IMR-90 (cell line): Measurements from ENCODE around the gene CLEC16A. TPM values are rescaled to one million over a fixed set of nuclear protein-coding genes. Genes with fewer than 3 reads are reported as not detected.

Experiments
- ATAC-seq: fragments of 200-7000 bp; cut with Tn5 transposase; 2 replicates; pipeline ENCODE4 v1.9.1; 2020; ENCODE audit warnings: low read depth, mild to moderate bottlenecking, moderate library complexity
- BruUV-seq: library from RNA; stranded (reverse); fragments of 400-500 nt; replicated peaks from 2 replicates; lab custom pipeline; 2021; lab: Mats Ljungman, UMichigan
- CTCF ChIA-PET: fragments of 300-600 bp; formaldehyde crosslinking; extraction: SDS; loops from one replicate; lab custom pipeline; 2021; ENCODE audit warnings: antibody characterized with exemption; lab: Yijun Ruan, JAX
- POLR2A ChIA-PET: fragments of 300-600 bp; sonication (Branson Sonifier 250); formaldehyde crosslinking; loops from one replicate; lab custom pipeline; 2022; ENCODE audit warnings: antibody characterized with exemption; ENCODE audit not compliant: unreplicated experiment; lab: Charles Lee
- DNase-seq: peaks from one replicate; pipeline ENCODE4 v3.0.0; 2013
- H2AFZ ChIP-seq: replicated peaks from 2 replicates; pipeline ENCODE3; 2013; ENCODE audit warnings: low read length, mild to moderate bottlenecking; ENCODE audit not compliant: poor library complexity
- H2AK5ac ChIP-seq: 2 replicates; pipeline ENCODE4 v1.6.1; 2013; ENCODE audit warnings: low read depth, low read length, inconsistent platforms
- H2AK9ac ChIP-seq: replicated peaks from 2 replicates; pipeline ENCODE3; 2013; ENCODE audit warnings: mild to moderate bottlenecking, low read depth, low read length, moderate library complexity; ENCODE audit not compliant: poor library complexity
- H2BK120ac ChIP-seq: 2 replicates; pipeline ENCODE4 v1.6.1; 2013; ENCODE audit warnings: low read depth, low read length, inconsistent platforms
- H2BK15ac ChIP-seq: 3 replicates; pipeline ENCODE4 v1.6.1; 2013; ENCODE audit warnings: low read depth, low read length, inconsistent platforms
- H2BK20ac ChIP-seq: 2 replicates; pipeline ENCODE4 v1.6.1; 2013; ENCODE audit warnings: low read depth, mild to moderate bottlenecking, inconsistent platforms, low read length, moderate library complexity
- H2BK5ac ChIP-seq: 2 replicates; pipeline ENCODE4 v1.6.1; 2013; ENCODE audit warnings: mild to moderate bottlenecking, low read depth, low read length, inconsistent platforms; ENCODE audit not compliant: poor library complexity, severe bottlenecking
- H3K14ac ChIP-seq: replicated peaks from 2 replicates; pipeline ENCODE4 v1.6.1; 2013; ENCODE audit warnings: low read depth, low read length, inconsistent platforms
- H3K18ac ChIP-seq: 2 replicates; pipeline ENCODE4 v1.6.1; 2013; ENCODE audit warnings: low read depth, low read length, control low read depth
- H3K23ac ChIP-seq: 2 replicates; pipeline ENCODE4 v1.6.1; 2013; ENCODE audit warnings: low read depth, low read length, inconsistent platforms
- H3K27ac ChIP-seq: 2 replicates; pipeline ENCODE4 v1.5.1; 2013; ENCODE audit warnings: mild to moderate bottlenecking, control low read depth, low read length; ENCODE audit not compliant: insufficient read depth
- H3K27me3 ChIP-seq: 2 replicates; pipeline ENCODE4 v1.6.1; 2013; ENCODE audit warnings: low read length; ENCODE audit not compliant: control insufficient read depth, insufficient read depth
- H3K36me3 ChIP-seq: 2 replicates; pipeline ENCODE4 v1.6.1; 2013; ENCODE audit warnings: low read length, mixed read lengths; ENCODE audit not compliant: control insufficient read depth, insufficient read depth
- H3K4ac ChIP-seq: 2 replicates; pipeline ENCODE4 v1.6.1; 2013; ENCODE audit warnings: low read depth, low read length, inconsistent platforms
- H3K4me1 ChIP-seq: 2 replicates; pipeline ENCODE4 v1.6.1; 2013; ENCODE audit warnings: low read length, mixed read lengths; ENCODE audit not compliant: control insufficient read depth, insufficient read depth
- H3K4me2 ChIP-seq: 2 replicates; pipeline ENCODE4 v1.6.1; 2013; ENCODE audit warnings: low read depth, mild to moderate bottlenecking, control low read depth, low read length, moderate library complexity
- H3K4me3 ChIP-seq: 2 replicates; pipeline ENCODE4 v1.5.1; 2013; ENCODE audit warnings: low read depth, mild to moderate bottlenecking, control low read depth, low read length, moderate library complexity; ENCODE audit not compliant: insufficient read depth
- H3K56ac ChIP-seq: 2 replicates; pipeline ENCODE4 v1.6.1; 2013; ENCODE audit warnings: low read length, inconsistent platforms; ENCODE audit not compliant: insufficient read depth; ENCODE audit errors: extremely low read depth
- H3K79me1 ChIP-seq, 2 experiments: 2 replicates each; pipeline ENCODE4 v1.6.1; 2013; ENCODE audit warnings: low read length in 2 of 2, inconsistent platforms in 1 of 2, low read depth in 1 of 2
- H3K9ac ChIP-seq: 2 replicates; pipeline ENCODE4 v1.6.1; 2013; ENCODE audit warnings: low read depth, low read length, control low read depth
- H3K9me1 ChIP-seq: 2 replicates; pipeline ENCODE4 v1.6.1; 2013; ENCODE audit warnings: low read length, inconsistent platforms; ENCODE audit not compliant: insufficient read depth
- H3K9me3 ChIP-seq: 2 replicates; pipeline ENCODE4 v1.6.1; 2013; ENCODE audit warnings: low read length; ENCODE audit not compliant: control insufficient read depth, insufficient read depth
- H4K20me1 ChIP-seq: 2 replicates; pipeline ENCODE4 v1.6.1; 2013; ENCODE audit warnings: low read length, inconsistent platforms; ENCODE audit not compliant: insufficient read depth
- H4K5ac ChIP-seq: 2 replicates; pipeline ENCODE4 v1.6.1; 2013; ENCODE audit warnings: mild to moderate bottlenecking, low read depth, low read length, control low read depth
- H4K8ac ChIP-seq, 2 experiments: 2 replicates each; pipeline ENCODE4 v1.6.1; 2013; ENCODE audit warnings: low read depth in 2 of 2, low read length in 2 of 2, control low read depth in 1 of 2, inconsistent platforms in 1 of 2
- H4K91ac ChIP-seq: 2 replicates; pipeline ENCODE4 v1.6.1; 2013; ENCODE audit warnings: low read depth, low read length, inconsistent platforms; ENCODE audit not compliant: insufficient read depth
- BHLHE40 ChIP-seq: fragments of 150-350 bp; IDR thresholded peaks from 2 replicates; pipeline ENCODE4 v1.6.1; 2016; ENCODE audit warnings: mild to moderate bottlenecking, low read depth, low read length
- CEBPB ChIP-seq: IDR thresholded peaks from 2 replicates; pipeline ENCODE4 v1.6.1; 2012; ENCODE audit warnings: low read depth, low read length, improper control_type of control experiment
- MXI1 ChIP-seq: IDR thresholded peaks from 2 replicates; pipeline ENCODE4 v1.6.1; 2012; ENCODE audit warnings: low read depth, mild to moderate bottlenecking, low read length, moderate library complexity, borderline replicate concordance
- WGBS, 2 experiments: methylation state at CpG; one replicate each; pipeline versions ENCODE4 v1.1.5 to v1.1.7; 2013; ENCODE audit warnings: missing lambda C conversion rate in 2 of 2; ENCODE audit not compliant: insufficient read length in 1 of 2; ENCODE audit errors: extremely low coverage in 2 of 2; 5-methylcytosine and 5-hydroxymethylcytosine counted together
- dilution Hi-C: fragments of 300-500 bp; cut with HindIII; formaldehyde crosslinking; loops from one replicate; pipeline ENCODE4 v1.14.3; 2018; ENCODE audit warnings: low sequenced_read_pairs; ENCODE audit not compliant: unreplicated experiment
- in situ Hi-C: fragments of 300-500 bp; cut with MboI; formaldehyde crosslinking; loops from 3 replicates; pipeline ENCODE4 v1.14.3; 2019; ENCODE audit warnings: low sequenced_read_pairs, inconsistent platforms, mixed read lengths
- intact Hi-C: fragments of 100-400 bp; cut with micrococcal nuclease; formaldehyde crosslinking; loops from 2 replicates; pipeline ENCODE4 v1.10.0; 2022
- polyA plus RNA-seq, 3 experiments: library from polyadenylated mRNA; depleted of rRNA; stranded (reverse); fragments of >200 nt; gene quantifications; 2 replicates each; pipeline ENCODE4 v1.2.3, GENCODE V29; 2012; ENCODE audit warnings: low replicate concordance in 1 of 3
- total RNA-seq: library from RNA; depleted of rRNA; stranded (reverse); fragments of >200 nt; gene quantifications from 2 replicates; pipeline ENCODE4 v1.2.3, GENCODE V29; 2012

CLEC16A gene
- total and polyA plus RNA-seq, 2 of the 4 experiments (the other 2 are of a cell fraction) = 15.9 to 16.5 TPM

DNA sequence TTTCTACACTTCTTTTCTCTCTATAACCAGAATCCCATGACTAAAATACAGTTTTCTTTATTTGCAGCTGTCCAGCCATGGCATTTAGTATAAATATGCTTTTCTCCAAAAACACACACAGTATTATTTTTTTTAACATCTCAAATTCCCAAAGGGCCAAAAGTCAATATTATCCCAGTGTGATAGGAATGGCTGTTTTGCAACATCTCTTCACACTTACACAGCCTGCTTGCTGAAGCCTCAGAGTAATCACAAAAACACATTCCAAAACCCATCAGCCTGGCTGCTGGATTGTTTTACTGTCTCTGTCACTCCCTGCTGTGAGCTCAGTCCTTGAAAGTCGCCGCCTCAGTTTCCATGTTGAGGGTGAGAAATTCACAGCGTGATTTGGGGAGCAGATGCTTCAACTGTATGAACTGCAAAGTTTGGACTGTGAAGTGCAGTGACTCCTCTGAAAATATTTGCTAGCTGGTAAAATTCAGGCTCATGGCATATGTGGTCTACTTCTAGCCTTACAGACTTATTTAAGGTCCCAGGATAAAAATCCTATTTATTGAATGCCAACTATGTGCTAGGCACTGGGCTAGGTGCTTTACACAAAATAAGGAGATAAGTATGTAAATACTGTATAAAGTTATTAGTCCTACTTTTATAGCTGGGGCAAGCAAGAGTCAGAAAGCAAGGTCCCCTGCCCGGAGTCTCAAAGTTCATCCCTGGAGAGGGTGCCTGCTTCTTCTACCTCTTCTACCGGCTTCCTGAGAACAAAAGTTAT is 195.1 kb downstream of the CLEC16A start:
- in situ Hi-C loops = no loop called here
- Histone ChIP-seq H3K36me3 (no peaks in the 10 kb centered on the region), H3K18ac (no peak overlapping the region; the same call in 1 of the 2 replicates), H2AFZ (no peak overlapping the region), H3K9me3 (no peaks in the 10 kb centered on the region), H3K23ac (no peak overlapping the region), H3K4me2 (no peak overlapping the region; the same call in 1 of the 2 replicates), H3K14ac (0 out of 2 replicates have a peak overlapping the region, but pooled peaks have one; percentile 22), H3K9ac (no peak overlapping the region), H2BK15ac (no peak overlapping the region; the same call in 2 of the 3 replicates), H4K20me1 (no peaks in the 10 kb centered on the region), H4K8ac (no peak overlapping the region), H2BK20ac (no peak overlapping the region), H2AK5ac (0 out of 2 replicates have a peak overlapping the region, but pooled peaks have one; percentile 3), H2AK9ac (no peak overlapping the region), H3K4me3 (no peak overlapping the region), H3K27ac (peak overlapping the region; percentile 72; the same call in 1 of the 2 replicates), H2BK5ac (no peak overlapping the region), H3K79me1 (peaks cover 0 to 20% of the 10 kb centered on the region in 2 experiments; a peak in 3 of 4 replicates), H4K91ac (no peak overlapping the region), H4K5ac (no peak overlapping the region; the same call in 1 of the 2 replicates), H3K27me3 (no peaks in the 10 kb centered on the region), H3K4ac (no peak overlapping the region), H3K56ac (no peak overlapping the region), H3K9me1 (peaks cover 22% of the 10 kb centered on the region), H3K4me1 (peaks cover 34% of the 10 kb centered on the region), H2BK120ac (no peak overlapping the region)
- POLR2A ChIA-PET = no interaction called here
- DNase-seq (peak; percentile 44), ATAC-seq (peak; percentile 73)
- CTCF ChIA-PET = interaction anchor here (1.6 kb wide), 1 partner anchor 116 kb away, joined by 3 read pairs; the partner anchor contains the start of gene SOCS1
- no peak for TF ChIP-seq MXI1
- no peak for TF ChIP-seq BHLHE40
- TF ChIP-seq CEBPB = peak; percentile 59
- intact Hi-C loops = loop anchor here (2.0 to 10.0 kb wide), 2 partner anchors 35 to 115 kb away; partner anchors contain the start of gene SOCS1
- dilution Hi-C loops = no loop called here
- 92% methylated on average over 2 of the region's 5 CpGs; no CpG with 5 or more reads in 1 of the 2 experiments for WGBS, 2 experiments
- BruUV-seq = no TSS peak
